ENCODE measurements around the gene SERTAD4.
A peak's percentile ranks its signal among the peaks of the same experiment; 100 is the strongest.

The SERTAD4 gene

GRCh38 chr1:210251680-210252490 is 19.3 kb downstream of the SERTAD4 start:
- no peak for TF ChIP-seq SUZ12 (IDR thresholded peaks at IDR 0.05; ENCODE audit: extremely low read depth, insufficient read depth, insufficient read length)
- no peak for TF ChIP-seq YY1 (IDR thresholded peaks at IDR 0.05; ENCODE audit: insufficient read depth, insufficient read length)
- TF ChIP-seq ZNF274 (IDR thresholded peaks at IDR 0.05; ENCODE audit: low read depth, low read length) = no peak
- Histone ChIP-seq H3K27me3 (ENCODE audit: insufficient read depth, insufficient read length) (peaks cover 22% of the 10 kb centered on the region), H3K36me3 (ENCODE audit: insufficient read depth, insufficient read length, low read length) (no peaks in the 10 kb centered on the region), H3K9ac (ENCODE audit: insufficient read length, low read depth) (peak overlapping the region; percentile 83), H3K4me3 (ENCODE audit: insufficient read length, low read depth) (peak overlapping the region; percentile 58), H3K9me3 (ENCODE audit: insufficient read depth, low read length) (no peaks in the 10 kb centered on the region), H3K4me1 (ENCODE audit: insufficient read depth, insufficient read length) (peaks cover 9% of the 10 kb centered on the region)
- no peak for DNase-seq (ENCODE audit: low read depth, low spot score)

DNA sequence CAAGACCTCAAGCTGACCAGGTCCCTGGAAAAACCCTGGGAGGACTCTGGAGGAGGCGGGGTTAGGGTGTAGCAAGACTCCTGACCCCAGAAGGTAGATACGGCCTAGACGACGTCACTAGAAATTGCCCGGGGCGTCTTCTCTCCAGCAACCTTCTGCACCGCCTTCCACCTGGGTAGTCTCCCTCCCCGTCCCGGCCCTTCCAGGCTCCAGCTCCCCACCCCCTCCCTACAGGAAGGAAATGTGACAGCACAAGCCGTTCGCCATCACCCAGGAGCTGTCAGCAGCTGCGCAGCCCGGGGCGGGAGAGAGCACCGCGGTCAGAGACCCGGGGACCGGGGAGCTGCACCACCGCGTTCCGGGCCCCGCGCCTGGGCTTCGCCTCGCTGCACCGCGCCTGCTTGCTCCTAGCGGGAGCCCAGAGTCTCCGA is 20.0 kb downstream of the SERTAD4 start:
- no peak for DNase-seq (ENCODE audit: low read depth, low spot score)
- H3K4me3 ChIP-seq (ENCODE audit: insufficient read length, low read depth) = peak overlapping the region; percentile 58
- TF ChIP-seq YY1 (IDR thresholded peaks at IDR 0.05; ENCODE audit: insufficient read depth, insufficient read length) (no peak), ZNF274 (IDR thresholded peaks at IDR 0.05; ENCODE audit: low read depth, low read length) (no peak), SUZ12 (IDR thresholded peaks at IDR 0.05; ENCODE audit: extremely low read depth, insufficient read depth, insufficient read length) (no peak)
- peak overlapping the region; percentile 83 for H3K9ac ChIP-seq (ENCODE audit: insufficient read length, low read depth)
- H3K4me1 ChIP-seq (ENCODE audit: insufficient read depth, insufficient read length) = peaks cover 13% of the 10 kb centered on the region
- no peaks in the 10 kb centered on the region for H3K36me3 ChIP-seq (ENCODE audit: insufficient read depth, insufficient read length, low read length)
- H3K9me3 ChIP-seq (ENCODE audit: insufficient read depth, low read length) = no peaks in the 10 kb centered on the region
- H3K27me3 ChIP-seq (ENCODE audit: insufficient read depth, insufficient read length) = peaks cover 22% of the 10 kb centered on the region

- no peak for DNase-seq (ENCODE audit: low read depth, low spot score)
- Histone ChIP-seq H3K27me3 (ENCODE audit: insufficient read depth, insufficient read length) (peaks cover 22% of the 10 kb centered on the region), H3K36me3 (ENCODE audit: insufficient read depth, insufficient read length, low read length) (no peaks in the 10 kb centered on the region), H3K9ac (ENCODE audit: insufficient read length, low read depth) (no peak overlapping the region), H3K4me1 (ENCODE audit: insufficient read depth, insufficient read length) (peaks cover 17% of the 10 kb centered on the region), H3K4me3 (ENCODE audit: insufficient read length, low read depth) (no peak overlapping the region), H3K9me3 (ENCODE audit: insufficient read depth, low read length) (no peaks in the 10 kb centered on the region)
- TF ChIP-seq ZNF274 (IDR thresholded peaks at IDR 0.05; ENCODE audit: low read depth, low read length) = no peak
- no peak for TF ChIP-seq YY1 (IDR thresholded peaks at IDR 0.05; ENCODE audit: insufficient read depth, insufficient read length)
- TF ChIP-seq SUZ12 (IDR thresholded peaks at IDR 0.05; ENCODE audit: extremely low read depth, insufficient read depth, insufficient read length) = no peak
These were observed 21.7 kb downstream of the SERTAD4 start for GRCh38 chr1:210254298-210254697.

DNA sequence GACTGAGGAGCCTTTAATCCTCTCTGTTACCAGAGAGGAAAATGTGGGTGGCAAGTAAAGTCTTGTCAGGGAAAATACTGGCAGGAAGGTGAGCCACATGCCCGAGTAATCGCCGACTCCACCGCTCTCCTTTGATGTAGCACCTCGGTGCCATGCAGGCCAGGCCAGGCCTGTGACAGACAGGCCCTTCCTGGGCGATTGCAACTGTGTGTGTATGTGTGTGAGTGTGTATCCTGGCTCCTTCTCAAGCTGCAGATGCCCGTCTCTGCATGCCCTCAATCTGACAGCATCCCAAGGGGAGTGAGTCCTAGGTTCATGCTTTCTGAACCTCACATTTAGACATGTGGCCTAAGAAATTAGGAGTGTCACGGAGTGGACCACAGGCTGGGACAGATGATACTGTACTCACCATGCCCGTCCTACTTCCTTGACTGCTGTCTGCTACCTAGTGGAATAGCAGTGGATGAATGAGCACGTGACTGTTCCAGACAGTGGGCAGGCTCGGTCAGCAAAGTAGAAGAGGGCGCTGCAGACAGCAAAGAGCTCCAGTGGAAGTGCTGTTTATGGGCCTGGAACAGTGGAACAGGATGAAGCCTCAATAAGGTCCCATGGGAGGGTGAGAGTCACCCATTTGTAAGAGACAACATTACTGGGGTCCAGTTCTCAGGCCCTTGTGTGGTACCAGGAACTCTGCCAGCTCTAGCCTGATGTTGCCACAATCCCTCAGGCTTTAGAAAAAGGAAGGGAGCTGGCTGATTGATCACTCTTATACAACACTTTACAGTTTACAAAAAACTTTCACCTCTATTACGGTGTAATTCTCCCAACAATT is 25.3 kb downstream of the SERTAD4 start:
- no peak for TF ChIP-seq YY1 (IDR thresholded peaks at IDR 0.05; ENCODE audit: insufficient read depth, insufficient read length)
- no peak for TF ChIP-seq SUZ12 (IDR thresholded peaks at IDR 0.05; ENCODE audit: extremely low read depth, insufficient read depth, insufficient read length)
- no peak for TF ChIP-seq ZNF274 (IDR thresholded peaks at IDR 0.05; ENCODE audit: low read depth, low read length)
- no peak overlapping the region for H3K4me3 ChIP-seq (ENCODE audit: insufficient read length, low read depth)
- no peak for DNase-seq (ENCODE audit: low read depth, low spot score)
- no peak overlapping the region for H3K9ac ChIP-seq (ENCODE audit: insufficient read length, low read depth)
- peaks cover 22% of the 10 kb centered on the region for H3K27me3 ChIP-seq (ENCODE audit: insufficient read depth, insufficient read length)
- H3K9me3 ChIP-seq (ENCODE audit: insufficient read depth, low read length) = no peaks in the 10 kb centered on the region
- no peaks in the 10 kb centered on the region for H3K36me3 ChIP-seq (ENCODE audit: insufficient read depth, insufficient read length, low read length)
- peaks cover 20% of the 10 kb centered on the region for H3K4me1 ChIP-seq (ENCODE audit: insufficient read depth, insufficient read length)

DNA sequence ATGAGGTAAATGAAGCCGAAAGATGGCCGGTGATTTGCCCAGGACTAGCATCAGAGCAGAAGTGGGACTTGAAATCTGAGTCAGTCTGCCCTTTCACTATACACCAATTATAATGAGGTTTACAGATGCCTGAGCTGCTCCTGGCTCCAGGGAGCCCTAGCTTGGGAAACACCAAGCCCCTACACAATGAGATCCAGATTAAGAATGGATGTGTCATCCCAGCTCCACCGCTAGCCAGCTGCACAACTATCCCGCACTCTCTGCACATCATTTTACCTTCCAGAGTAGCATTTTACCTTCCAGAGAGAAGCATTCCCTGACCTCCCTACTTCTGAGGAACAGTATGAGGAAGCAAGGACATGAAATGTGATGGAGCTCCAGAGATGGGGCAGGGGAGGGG is 27.0 kb downstream of the SERTAD4 start:
- Histone ChIP-seq H3K36me3 (ENCODE audit: insufficient read depth, insufficient read length, low read length) (no peaks in the 10 kb centered on the region), H3K9ac (ENCODE audit: insufficient read length, low read depth) (no peak overlapping the region), H3K27me3 (ENCODE audit: insufficient read depth, insufficient read length) (peaks cover 10% of the 10 kb centered on the region), H3K4me3 (ENCODE audit: insufficient read length, low read depth) (no peak overlapping the region), H3K9me3 (ENCODE audit: insufficient read depth, low read length) (no peaks in the 10 kb centered on the region), H3K4me1 (ENCODE audit: insufficient read depth, insufficient read length) (peaks cover 11% of the 10 kb centered on the region)
- TF ChIP-seq SUZ12 (IDR thresholded peaks at IDR 0.05; ENCODE audit: extremely low read depth, insufficient read depth, insufficient read length) = no peak
- TF ChIP-seq YY1 (IDR thresholded peaks at IDR 0.05; ENCODE audit: insufficient read depth, insufficient read length) = no peak
- no peak for TF ChIP-seq ZNF274 (IDR thresholded peaks at IDR 0.05; ENCODE audit: low read depth, low read length)
- DNase-seq (ENCODE audit: low read depth, low spot score) = no peak

GRCh38 chr1:210260096-210260495 is 27.5 kb downstream of the SERTAD4 start:
- Histone ChIP-seq H3K36me3 (ENCODE audit: insufficient read depth, insufficient read length, low read length) (no peaks in the 10 kb centered on the region), H3K9me3 (ENCODE audit: insufficient read depth, low read length) (no peaks in the 10 kb centered on the region), H3K9ac (ENCODE audit: insufficient read length, low read depth) (no peak overlapping the region), H3K27me3 (ENCODE audit: insufficient read depth, insufficient read length) (peaks cover 6% of the 10 kb centered on the region), H3K4me3 (ENCODE audit: insufficient read length, low read depth) (no peak overlapping the region), H3K4me1 (ENCODE audit: insufficient read depth, insufficient read length) (peaks cover 11% of the 10 kb centered on the region)
- TF ChIP-seq YY1 (IDR thresholded peaks at IDR 0.05; ENCODE audit: insufficient read depth, insufficient read length) = no peak
- no peak for TF ChIP-seq SUZ12 (IDR thresholded peaks at IDR 0.05; ENCODE audit: extremely low read depth, insufficient read depth, insufficient read length)
- no peak for TF ChIP-seq ZNF274 (IDR thresholded peaks at IDR 0.05; ENCODE audit: low read depth, low read length)
- no peak for DNase-seq (ENCODE audit: low read depth, low spot score)
